SH-SY5Y (cell line): ENCODE measurements around the gene TAS2R20.

Experiments used
- GATA2 ChIP-seq: IDR thresholded peaks from 2 replicates; pipeline ENCODE4 v1.6.1; 2011; ENCODE audit warnings: mild to moderate bottlenecking, low read depth, low read length
- GATA3 ChIP-seq: IDR thresholded peaks from 2 replicates; pipeline ENCODE4 v1.6.1; 2011; ENCODE audit warnings: low read depth, mild to moderate bottlenecking, low read length, moderate library complexity

GRCh38 chr12:11031307-11031706, 33.2 kb upstream of the TAS2R20 start, which contains the start of gene TAS2R31:
- TF ChIP-seq GATA2 (no peak), GATA3 (no peak)
